ENCODE measurements around the gene CLEC4D. TPM values are rescaled to one million over a fixed set of nuclear protein-coding genes. Genes with fewer than 3 reads are reported as not detected.
A peak's percentile ranks its signal among the peaks of the same experiment; 100 is the strongest.

Gene CLEC4D
- 1 to 10 TPM; 1.6 to 4.5 TPM for total RNA-seq
- 10 to 100 TPM in 1 of 2 donors, under 1 TPM in 1; 0.61 to 39.2 TPM for polyA plus RNA-seq
- long read RNA-seq, donor 1, result 0 reads
- long read RNA-seq, donor 2, result 0 reads
- long read RNA-seq, donor 3, result 0 reads
- long read RNA-seq, donor 4, result 0 reads
- long read RNA-seq, donor 5, result 0 reads

GRCh38 chr12:8513256-8513655, at the start of gene CLEC4D:
TSS of gene CLEC4D (plus strand) at chr12:8513503. CDS start at chr12:8513733, 230 bp downstream.
- Histone ChIP-seq H3K27ac (ENCODE audit: low read depth in 1 of 2, low read length in 1 of 2) (no peak within 1 kb of the TSS), H3K36me3 (ENCODE audit: control insufficient read depth in 4 of 4, insufficient read depth in 4 of 4, low read length in 4 of 4) (no peaks in the 10 kb centered on the region), H3K9ac (ENCODE audit: insufficient read depth in 1 of 2, low read length in 2 of 2) (no peak within 1 kb of the TSS), H3K27me3 (ENCODE audit: control insufficient read depth in 3 of 3, insufficient read depth in 3 of 3, low read length in 2 of 3) (peaks cover 0 to under 1% (median 0%) of the 10 kb centered on the region in 3 donors), H3K4me1 (ENCODE audit: control insufficient read depth in 5 of 5, insufficient read depth in 5 of 5, low read length in 5 of 5) (peaks cover 0 to 2% (median 0%) of the 10 kb centered on the region in 5 donors), H3K9me3 (ENCODE audit: control insufficient read depth in 4 of 4, insufficient read depth in 3 of 4, low read length in 3 of 4) (peaks cover 0 to 4% (median 0%) of the 10 kb centered on the region in 4 donors), H3K4me3 (no peak within 1 kb of the TSS)
- 34 to 68% methylated on average over 4 of the region's 4 CpGs for WGBS, 2 donors
- no peak for DNase-seq
- TF ChIP-seq CTCF (IDR thresholded peaks at IDR 0.05; ENCODE audit: control extremely low read depth, extremely low read depth), result no peak
- ATAC-seq (ENCODE audit: insufficient read depth, low FRiP score), result no peak

GRCh38 chr12:8465301-8465996, 47.9 kb upstream of the CLEC4D start:
- H3K9me3 ChIP-seq (ENCODE audit: control insufficient read depth in 4 of 4, insufficient read depth in 3 of 4, low read length in 3 of 4), result peaks cover 0 to 3% (median 0%) of the 10 kb centered on the region in 4 donors
- ATAC-seq (ENCODE audit: insufficient read depth, low FRiP score) (no peak), DNase-seq (peak in 2 of 3 donors; percentile 2 to 25)
- H3K4me1 ChIP-seq (ENCODE audit: control insufficient read depth in 5 of 5, insufficient read depth in 5 of 5, low read length in 5 of 5), result peaks cover 0 to 7% (median 0%) of the 10 kb centered on the region in 5 donors
- TF ChIP-seq CTCF (IDR thresholded peaks at IDR 0.05; ENCODE audit: control extremely low read depth, extremely low read depth), result no peak
- no peak overlapping the region for H3K27ac ChIP-seq (ENCODE audit: low read depth in 1 of 2, low read length in 1 of 2)
- WGBS, 2 donors, result 0 to 1% methylated on average over 2 of the region's 2 CpGs
- no peak overlapping the region for H3K4me3 ChIP-seq
- H3K9ac ChIP-seq (ENCODE audit: insufficient read depth in 1 of 2, low read length in 2 of 2), result no peak overlapping the region
- H3K36me3 ChIP-seq (ENCODE audit: control insufficient read depth in 4 of 4, insufficient read depth in 4 of 4, low read length in 4 of 4), result no peaks in the 10 kb centered on the region
- H3K27me3 ChIP-seq (ENCODE audit: control insufficient read depth in 3 of 3, insufficient read depth in 3 of 3, low read length in 2 of 3), result no peaks in the 10 kb centered on the region

GRCh38 chr12:8466241-8466640, 47.1 kb upstream of the CLEC4D start:
- ATAC-seq (ENCODE audit: insufficient read depth, low FRiP score), result no peak
- H3K9me3 ChIP-seq (ENCODE audit: control insufficient read depth in 4 of 4, insufficient read depth in 3 of 4, low read length in 3 of 4), result peaks cover 0 to 3% (median 0%) of the 10 kb centered on the region in 4 donors
- H3K27me3 ChIP-seq (ENCODE audit: control insufficient read depth in 3 of 3, insufficient read depth in 3 of 3, low read length in 2 of 3), result no peaks in the 10 kb centered on the region
- H3K9ac ChIP-seq (ENCODE audit: insufficient read depth in 1 of 2, low read length in 2 of 2), result no peak overlapping the region
- H3K27ac ChIP-seq (ENCODE audit: low read depth in 1 of 2, low read length in 1 of 2), result no peak overlapping the region
- TF ChIP-seq CTCF (IDR thresholded peaks at IDR 0.05; ENCODE audit: control extremely low read depth, extremely low read depth), result no peak
- no peaks in the 10 kb centered on the region for H3K36me3 ChIP-seq (ENCODE audit: control insufficient read depth in 4 of 4, insufficient read depth in 4 of 4, low read length in 4 of 4)
- peaks cover 0 to 7% (median 0%) of the 10 kb centered on the region in 5 donors for H3K4me1 ChIP-seq (ENCODE audit: control insufficient read depth in 5 of 5, insufficient read depth in 5 of 5, low read length in 5 of 5)
- no peak for DNase-seq
- H3K4me3 ChIP-seq, result no peak overlapping the region

Data from lung (tissue), 16 donors.